ENCODE results near the gene PDE7B.
A peak's percentile ranks its signal among the peaks of the same experiment; 100 is the strongest.

Gene PDE7B

GRCh38 chr6:135994857-135995544 is 143.5 kb downstream of the PDE7B start:
- no peak for DNase-seq

DNA sequence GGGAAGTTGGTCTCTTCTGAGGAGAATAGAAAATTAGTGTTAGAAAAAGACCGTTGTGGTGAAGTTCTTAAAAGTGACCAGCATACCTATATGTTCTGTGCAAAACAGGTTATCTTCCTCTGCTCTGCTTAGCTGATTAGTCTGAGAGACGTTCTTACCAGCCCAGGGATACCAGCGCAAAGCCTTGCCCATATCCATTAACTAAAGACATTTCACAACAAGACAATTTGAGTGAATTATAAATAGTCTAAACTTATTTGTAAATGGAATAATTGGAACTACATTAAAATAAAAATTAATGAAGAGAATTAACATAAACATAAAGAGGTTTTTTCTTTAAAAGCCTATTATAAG is 144.0 kb downstream of the PDE7B start:
- DNase-seq, result no peak

- no peak for DNase-seq
Measured at GRCh38 chr6:135996668-135997067, 145.2 kb downstream of the PDE7B start.

DNA sequence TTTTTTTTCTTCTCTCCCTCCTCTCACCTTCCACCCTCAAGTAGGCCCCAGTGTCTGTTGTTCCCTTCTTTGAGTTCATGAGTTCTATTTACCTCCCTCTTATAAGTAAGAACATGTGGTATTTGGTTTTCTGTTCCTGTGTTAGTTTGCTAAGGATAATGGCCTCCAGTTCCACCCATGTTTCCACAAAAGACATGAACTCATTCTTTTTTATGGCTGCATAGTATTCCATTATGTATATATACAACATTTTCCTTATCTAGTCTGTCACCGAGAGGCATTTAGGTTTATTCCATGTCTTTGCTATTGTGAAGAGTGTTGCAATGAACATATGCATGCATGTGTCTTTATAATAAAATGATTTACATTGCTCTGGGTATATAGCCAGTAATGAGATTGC is 147.9 kb downstream of the PDE7B start:
- DNase-seq, result no peak

DNA sequence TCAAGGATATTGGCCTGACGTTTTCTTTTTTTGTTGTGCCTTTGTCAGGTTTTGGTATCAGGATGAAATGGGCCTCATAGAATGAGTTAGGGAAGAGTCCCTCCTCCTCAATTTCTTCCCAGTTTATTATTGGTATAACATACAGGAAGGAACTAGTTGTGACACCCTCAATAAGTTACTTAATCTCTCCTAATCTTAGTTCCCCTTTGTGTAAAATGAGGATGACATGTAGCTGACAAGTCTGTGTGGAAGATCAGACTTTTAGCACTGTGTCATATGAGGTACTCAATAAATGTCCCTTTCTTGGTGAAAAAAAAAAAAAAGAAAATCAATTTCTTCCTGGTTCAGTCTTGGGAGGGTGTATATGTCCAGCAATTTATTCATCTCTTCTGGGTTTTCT is 155.8 kb downstream of the PDE7B start:
- DNase-seq, result no peak

GRCh38 chr6:136011475-136011874 is 160.0 kb downstream of the PDE7B start:
- DNase-seq, result no peak

DNA sequence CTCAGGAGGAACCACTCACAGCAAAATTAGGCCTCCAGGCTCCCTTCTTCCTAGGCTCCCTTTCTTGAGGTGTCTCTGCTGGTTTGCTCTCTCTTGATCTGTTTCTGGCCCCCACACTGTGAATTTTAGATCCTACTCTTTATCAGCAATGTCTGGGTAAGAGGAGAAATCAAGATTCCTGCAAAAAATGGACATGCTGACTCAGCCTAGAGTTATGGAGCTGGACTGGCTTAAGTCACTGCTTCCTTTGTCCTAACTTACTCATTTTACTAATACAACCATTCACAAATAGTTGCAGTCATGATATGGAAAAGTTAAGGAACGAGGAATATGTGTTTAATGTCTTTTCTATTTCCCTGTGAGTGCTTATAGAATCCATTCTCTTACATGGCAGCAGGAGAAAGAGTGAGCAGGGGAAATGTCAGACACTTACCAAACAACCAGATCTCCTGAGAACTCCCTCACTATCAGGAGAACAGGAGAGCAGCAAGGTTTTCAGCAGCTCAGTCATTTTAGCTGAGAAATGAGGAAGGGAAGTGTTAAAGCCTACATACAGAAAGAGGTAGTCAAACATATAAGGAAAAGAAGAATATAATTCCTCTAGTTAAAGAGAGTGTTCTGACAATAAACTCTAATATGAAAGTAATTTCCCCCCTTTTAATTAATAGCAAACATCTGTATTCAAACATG is 160.8 kb downstream of the PDE7B start:
- no peak for DNase-seq

DNA sequence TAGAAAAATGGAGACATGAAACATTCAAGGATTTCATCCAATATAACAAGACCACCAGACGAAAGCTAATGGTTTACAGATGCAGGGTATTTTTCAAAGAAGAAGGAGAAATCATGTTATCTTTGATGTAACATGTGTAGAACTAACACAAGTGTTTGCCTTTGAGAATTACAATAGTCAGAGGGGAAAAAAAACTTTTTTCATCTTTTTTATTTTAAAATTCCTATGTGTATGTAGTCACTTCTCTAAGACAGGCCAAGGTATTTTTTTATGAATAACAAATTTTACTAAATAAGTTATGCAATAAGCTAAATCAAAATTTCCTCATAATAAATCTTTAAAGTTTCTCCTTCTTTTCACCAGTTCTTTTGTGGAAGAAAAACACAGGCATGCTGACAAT is 161.4 kb downstream of the PDE7B start:
- no peak for DNase-seq

DNA sequence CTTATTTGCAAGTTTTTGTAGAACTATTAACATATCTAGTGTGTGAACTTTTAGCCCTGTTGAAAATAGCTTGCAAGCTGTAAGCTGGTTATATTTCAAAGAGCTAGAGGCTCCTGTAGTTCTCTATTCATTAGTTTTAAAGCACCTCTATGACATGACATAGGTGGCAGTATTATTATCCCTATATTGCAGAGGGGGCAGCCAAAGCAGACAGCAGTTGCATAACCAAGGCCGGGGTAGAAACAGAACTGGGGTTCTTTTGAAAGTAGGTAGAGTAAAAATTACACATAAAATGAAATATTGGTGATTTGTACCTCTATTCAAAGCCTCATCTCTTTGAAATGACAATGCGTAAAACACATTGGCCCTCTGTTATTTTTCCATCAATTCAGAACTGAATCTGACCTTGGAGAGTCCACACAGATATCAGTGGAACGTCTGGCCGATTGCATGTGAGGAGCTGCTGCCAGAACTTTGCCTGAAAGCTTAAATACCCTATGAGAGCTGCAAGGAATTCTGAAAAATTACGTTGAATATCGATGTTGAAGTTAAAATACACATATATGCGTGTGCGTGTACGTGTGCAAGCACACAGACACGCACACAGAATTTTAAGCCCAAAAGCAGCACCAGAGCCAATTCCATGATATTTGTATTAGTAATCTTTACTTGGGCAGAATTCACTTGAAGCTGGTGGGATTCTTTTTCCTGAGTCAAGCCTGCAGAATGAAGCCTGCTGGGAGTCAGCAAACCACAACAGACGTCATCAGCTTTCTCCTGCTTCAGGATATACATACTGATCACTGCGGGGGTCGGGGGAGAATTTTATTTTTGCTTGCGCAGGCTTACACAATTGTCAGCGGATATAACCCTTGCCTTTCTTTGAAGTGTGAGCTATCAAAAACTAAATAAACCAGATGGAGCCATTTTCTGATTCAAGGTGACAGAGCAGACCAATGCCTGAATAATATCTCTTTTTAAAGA is 163.2 kb downstream of the PDE7B start:
- DNase-seq, result peak; percentile 39

DNA sequence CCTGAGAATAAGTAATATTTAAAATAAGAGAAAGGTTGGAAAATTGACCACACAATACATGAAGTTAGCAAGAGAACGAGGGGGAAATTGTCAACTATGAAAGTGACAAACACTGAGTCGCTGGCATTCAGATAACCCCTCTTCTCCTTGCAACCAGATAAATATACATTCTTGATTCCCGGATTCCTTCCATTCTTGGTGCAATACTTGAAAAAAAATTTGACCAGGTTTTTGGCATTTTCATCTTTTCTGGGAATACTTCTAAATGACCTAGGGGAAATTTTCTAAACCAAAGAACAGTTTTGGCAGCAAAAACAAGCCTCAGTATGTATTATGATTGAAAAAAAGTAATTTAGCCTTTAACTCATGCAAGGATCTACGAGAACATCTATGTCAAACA is 164.0 kb downstream of the PDE7B start:
- DNase-seq, result no peak

DNA sequence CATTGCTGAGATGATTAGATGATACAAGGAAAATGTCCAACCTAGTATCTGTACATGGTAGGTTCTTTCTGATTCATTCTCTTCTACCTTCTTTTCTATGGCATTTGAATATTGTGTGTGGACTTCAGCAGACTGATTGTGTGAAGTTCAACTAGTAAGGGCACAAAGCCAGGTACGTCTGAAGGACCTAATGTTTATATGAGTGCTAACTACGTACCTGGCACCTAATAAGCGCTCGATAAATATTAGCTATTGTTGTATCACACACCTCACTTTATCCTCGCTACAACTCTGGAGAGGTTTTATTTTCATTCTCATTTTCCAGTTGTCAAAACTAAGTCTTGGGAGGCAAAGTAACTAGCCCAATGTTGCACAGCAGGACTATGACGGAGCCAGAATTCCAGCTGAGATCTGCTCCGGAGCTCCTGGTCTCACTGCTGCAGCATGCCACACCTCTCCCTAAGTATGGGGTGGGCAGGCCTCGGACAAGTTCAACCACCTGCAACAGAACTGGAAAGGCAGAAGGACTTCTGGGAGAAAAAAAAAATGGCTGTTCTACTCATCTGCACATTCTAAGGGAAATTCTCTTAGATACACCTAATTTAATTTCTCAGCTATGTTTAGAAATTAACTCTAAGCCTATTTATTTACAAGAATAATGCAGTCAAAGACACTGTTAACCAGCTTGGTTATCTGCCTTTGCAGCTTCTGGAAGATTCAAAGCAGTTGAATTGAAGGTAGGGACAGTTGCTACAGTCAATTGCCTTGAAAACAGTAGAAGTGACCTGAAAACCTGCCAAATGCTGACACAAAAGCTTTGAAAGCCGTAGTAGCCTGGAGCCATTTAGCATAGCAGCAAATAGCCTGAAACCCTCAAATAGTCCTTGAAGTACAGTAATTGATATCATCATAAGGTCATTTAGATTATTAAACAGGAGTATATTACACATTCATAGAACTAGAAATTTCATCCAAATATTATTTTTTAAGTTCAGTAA is 165.0 kb downstream of the PDE7B start:
- DNase-seq, result no peak

DNA sequence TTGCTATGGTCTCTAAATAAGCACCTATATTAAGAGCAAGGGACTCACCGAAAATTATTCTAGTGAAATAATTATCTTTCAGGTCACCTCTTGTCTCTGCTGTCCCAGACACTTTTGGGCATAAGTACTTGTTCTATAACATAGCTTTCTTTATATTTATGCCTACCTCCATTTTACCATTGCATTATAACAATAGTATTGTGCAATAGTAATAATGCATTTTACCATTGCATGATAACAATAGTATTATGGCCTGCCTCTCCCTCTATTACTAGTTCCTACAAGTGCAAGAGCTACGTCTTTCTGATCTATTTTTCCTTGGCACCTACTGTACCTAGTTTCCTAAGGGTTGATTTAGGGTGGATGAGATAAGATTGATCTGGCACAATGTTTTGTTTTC is 169.2 kb downstream of the PDE7B start:
- no peak for DNase-seq

GRCh38 chr6:136022224-136022874 is 170.8 kb downstream of the PDE7B start:
- DNase-seq, result no peak

GRCh38 chr6:136024711-136025110 is 173.2 kb downstream of the PDE7B start:
- no peak for DNase-seq

DNA sequence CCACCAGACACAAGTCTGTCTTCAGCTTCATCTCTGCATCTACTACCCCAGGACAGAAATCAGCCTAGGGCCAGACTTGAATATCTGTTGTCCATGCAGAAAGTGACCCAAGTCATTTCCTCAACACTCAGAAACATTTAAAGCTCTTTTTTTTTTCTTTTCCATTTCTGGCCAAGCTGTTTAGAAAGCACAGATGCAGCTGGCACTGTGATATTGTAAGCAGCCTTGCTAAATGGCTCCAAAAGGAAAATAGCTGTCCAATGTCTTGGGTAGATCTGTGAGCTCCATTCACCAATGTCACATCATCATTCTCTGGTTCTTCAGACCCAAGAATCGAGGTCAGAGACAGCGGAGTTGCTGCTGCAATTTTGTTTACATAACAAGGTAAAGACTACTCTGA is 174.2 kb downstream of the PDE7B start:
- no peak for DNase-seq

- DNase-seq, result no peak
Measured at GRCh38 chr6:136030131-136030530, 178.6 kb downstream of the PDE7B start.

DNA sequence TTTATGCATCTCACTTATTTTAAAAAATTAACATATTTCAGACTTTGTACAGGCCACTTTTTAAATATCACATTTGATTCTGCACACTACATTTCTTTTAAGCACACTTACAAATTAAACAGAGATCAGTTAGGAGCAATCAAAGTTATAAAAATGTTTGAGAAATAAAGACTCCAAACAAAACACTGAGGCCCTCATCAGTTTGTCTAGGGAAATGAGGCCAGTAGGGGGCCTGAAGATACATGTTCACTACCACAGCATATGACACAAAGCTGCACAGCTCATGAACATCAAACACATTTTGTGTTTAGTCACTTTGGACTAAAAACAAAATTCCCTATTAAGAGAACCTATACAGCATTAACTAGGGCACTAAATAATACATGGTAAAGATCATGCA is 180.5 kb downstream of the PDE7B start:
- DNase-seq, result no peak

- no peak for DNase-seq
Measured at GRCh38 chr6:136033416-136033815, 181.9 kb downstream of the PDE7B start.

GRCh38 chr6:136034422-136034821 is 182.9 kb downstream of the PDE7B start:
- DNase-seq, result no peak

DNA sequence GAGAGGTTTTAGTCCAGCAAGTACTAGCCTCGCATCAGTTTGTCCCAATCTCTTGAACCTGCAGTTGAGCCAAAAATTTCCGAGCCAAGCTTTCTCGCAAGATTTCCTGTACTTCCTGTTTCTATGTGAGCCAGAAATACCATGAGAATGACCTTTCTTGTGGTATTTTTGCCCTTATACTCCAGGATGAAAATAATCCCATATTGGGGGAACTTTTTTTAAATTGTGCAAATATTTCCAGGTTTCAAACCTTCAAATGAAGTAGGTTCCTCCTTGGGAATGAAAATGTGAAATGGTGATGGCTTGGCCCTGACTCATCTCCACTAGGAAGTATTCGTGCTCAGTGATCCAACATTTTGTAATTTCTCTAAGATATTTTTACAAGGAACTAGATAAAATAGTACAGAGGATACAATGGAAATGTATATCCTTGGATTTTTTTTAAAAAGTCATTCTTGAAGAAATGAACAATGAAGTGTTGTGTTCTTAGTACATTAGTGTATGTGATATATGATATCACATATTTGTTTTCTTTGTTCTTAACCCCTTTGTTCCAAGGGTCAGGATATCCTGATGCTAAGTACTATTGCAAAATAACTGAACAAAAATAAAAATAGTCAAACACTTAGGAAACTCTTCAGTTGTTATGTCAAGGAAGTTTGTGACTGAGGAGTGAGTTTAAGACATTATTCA is 184.0 kb downstream of the PDE7B start:
- no peak for DNase-seq

GRCh38 chr6:136036071-136036380 is 184.5 kb downstream of the PDE7B start:
- no peak for DNase-seq
